GM23338 (cell line): Measurements from ENCODE around the gene MYO7B. TPM values are rescaled to one million over a fixed set of nuclear protein-coding genes. Genes with fewer than 3 reads are reported as not detected.

Experiments used
- ATAC-seq: fragments of 200-7000 bp; cut with Tn5 transposase; 3 replicates; pipeline ENCODE4 v1.9.1; 2020
- DNase-seq: peaks from one replicate; pipeline ENCODE4 v3.0.0-alpha.2; 2015; ENCODE audit warnings: low spot score
- H2AFZ ChIP-seq: fragments of 200-600 bp; sonication (generic); 2 replicates; pipeline ENCODE4 v1.8.0; 2016; ENCODE audit warnings: antibody characterized with exemption, mild to moderate bottlenecking, moderate library complexity
- H3F3A ChIP-seq: fragments of 200-600 bp; sonication (generic); replicated peaks from 2 replicates; pipeline ENCODE4 v1.8.0; 2017; ENCODE audit warnings: antibody characterized with exemption, mixed run types, low read depth
- H3K27ac ChIP-seq: fragments of 200-600 bp; sonication (generic); 2 replicates; pipeline ENCODE4 v1.6.1; 2016; ENCODE audit warnings: low read depth
- H3K27me3 ChIP-seq: fragments of 200-600 bp; sonication (generic); 2 replicates; pipeline ENCODE4 v1.8.0; 2016; ENCODE audit warnings: mild to moderate bottlenecking, mixed run types, moderate library complexity; ENCODE audit not compliant: insufficient read depth
- H3K36me3 ChIP-seq: fragments of 200-600 bp; sonication (generic); 2 replicates; pipeline ENCODE4 v1.8.0; 2016; ENCODE audit warnings: mild to moderate bottlenecking; ENCODE audit not compliant: insufficient read depth
- H3K4me1 ChIP-seq: fragments of 200-600 bp; sonication (generic); 2 replicates; pipeline ENCODE4 v1.8.0; 2016; ENCODE audit warnings: mild to moderate bottlenecking, moderate library complexity; ENCODE audit not compliant: insufficient read depth
- H3K4me2 ChIP-seq: fragments of 200-600 bp; sonication (generic); 2 replicates; pipeline ENCODE4 v1.7.1; 2017; ENCODE audit warnings: mixed run types
- H3K4me3 ChIP-seq: fragments of 200-600 bp; sonication (generic); 2 replicates; pipeline ENCODE4 v1.6.1; 2016; ENCODE audit warnings: mixed run types
- H3K79me2 ChIP-seq: fragments of 200-600 bp; sonication (generic); replicated peaks from 2 replicates; pipeline ENCODE4 v1.8.0; 2017; ENCODE audit warnings: mild to moderate bottlenecking; ENCODE audit not compliant: insufficient read depth
- H3K9me2 ChIP-seq: fragments of 200-600 bp; sonication (generic); 2 replicates; pipeline ENCODE4 v1.8.0; 2017; ENCODE audit not compliant: insufficient read depth
- H4K20me1 ChIP-seq: fragments of 200-600 bp; sonication (generic); replicated peaks from 2 replicates; pipeline ENCODE4 v1.8.0; 2017; ENCODE audit warnings: mild to moderate bottlenecking; ENCODE audit not compliant: insufficient read depth
- H3K27ac Mint-ChIP-seq: 2 replicates; pipeline ENCODE4 v1.8.0; 2020; ENCODE audit warnings: inconsistent platforms, mild to moderate bottlenecking, moderate library complexity, mixed read lengths
- H3K27me3 Mint-ChIP-seq: 3 replicates; pipeline ENCODE4 v1.8.0; 2022; ENCODE audit warnings: low read depth, mild to moderate bottlenecking, moderate library complexity, mixed read lengths, inconsistent platforms; ENCODE audit not compliant: insufficient read depth, poor library complexity
- H3K36me3 Mint-ChIP-seq: 3 replicates; pipeline ENCODE4 v1.8.0; 2021; ENCODE audit warnings: low read depth, mild to moderate bottlenecking, inconsistent platforms, moderate library complexity, mixed read lengths
- H3K4me1 Mint-ChIP-seq: 3 replicates; pipeline ENCODE4 v1.8.0; 2020; ENCODE audit warnings: mild to moderate bottlenecking, inconsistent platforms, mixed read lengths
- H3K4me3 Mint-ChIP-seq: 3 replicates; pipeline ENCODE4 v1.8.0; 2021; ENCODE audit warnings: moderate library complexity, mild to moderate bottlenecking, inconsistent platforms, mixed read lengths
- H3K9me3 Mint-ChIP-seq: 3 replicates; pipeline ENCODE4 v1.8.0; 2020; ENCODE audit warnings: moderate library complexity, mild to moderate bottlenecking, inconsistent platforms, mixed read lengths
- CREB1 ChIP-seq: fragments of 250-450 bp; sonication (Bioruptor Pico); IDR thresholded peaks from 2 replicates; pipeline ENCODE4 v1.5.0; 2020; ENCODE audit warnings: low read depth, mild to moderate bottlenecking, moderate library complexity
- CTCF ChIP-seq, 2 experiments: fragments of 200-600 bp in 1 of 2; sonication (generic) in 1 of 2; conservative IDR thresholded peaks; 2 replicates each; pipeline versions ENCODE4 v1.5.1 to v1.6.1; 2016 to 2017; ENCODE audit warnings: antibody characterized with exemption in 2 of 2, low read depth in 2 of 2, mild to moderate bottlenecking in 2 of 2, moderate library complexity in 1 of 2
- ETS1 ChIP-seq: IDR thresholded peaks from 2 replicates; pipeline ENCODE4 v1.6.1; 2016; ENCODE audit warnings: antibody characterized with exemption
- EZH2 ChIP-seq: fragments of 200-600 bp; sonication (generic); IDR thresholded peaks from one replicate; pipeline ENCODE4 v1.8.0; 2017; ENCODE audit warnings: antibody characterized with exemption, mild to moderate bottlenecking, low read depth; ENCODE audit not compliant: unreplicated experiment
- EZH2phosphoT487 ChIP-seq: fragments of 200-600 bp; sonication (generic); IDR thresholded peaks from one replicate; pipeline ENCODE4 v1.8.1; 2018; ENCODE audit warnings: antibody characterized with exemption; ENCODE audit not compliant: unreplicated experiment
- JUNB ChIP-seq: IDR thresholded peaks from one replicate; pipeline ENCODE4 v1.6.1; 2016; ENCODE audit warnings: antibody characterized with exemption; ENCODE audit not compliant: unreplicated experiment
- NANOG ChIP-seq: IDR thresholded peaks from 2 replicates; pipeline ENCODE4 v1.6.1; 2016; ENCODE audit warnings: antibody characterized with exemption, borderline replicate concordance
- POLR2AphosphoS5 ChIP-seq: IDR thresholded peaks from 2 replicates; pipeline ENCODE4 v1.6.1; 2016; ENCODE audit warnings: antibody characterized with exemption, low read depth
- REST ChIP-seq: IDR thresholded peaks from one replicate; pipeline ENCODE4 v1.6.1; 2018; ENCODE audit warnings: antibody characterized with exemption; ENCODE audit not compliant: unreplicated experiment
- STAT1 ChIP-seq: IDR thresholded peaks from one replicate; pipeline ENCODE4 v1.6.1; 2016; ENCODE audit warnings: antibody characterized with exemption; ENCODE audit not compliant: unreplicated experiment
- ZNF114 ChIP-seq: fragments of 250-450 bp; sonication (Bioruptor Pico); IDR thresholded peaks from 2 replicates; pipeline ENCODE4 v1.5.0; 2020; ENCODE audit warnings: mild to moderate bottlenecking, moderate library complexity
- ZNF331 ChIP-seq: fragments of 250-450 bp; sonication (Bioruptor Pico); IDR thresholded peaks from 2 replicates; pipeline ENCODE4 v1.5.0; 2020; ENCODE audit warnings: low read depth, mild to moderate bottlenecking, moderate library complexity
- ZNF462 ChIP-seq: fragments of 250-450 bp; sonication (Bioruptor Pico); IDR thresholded peaks from 2 replicates; pipeline ENCODE4 v1.5.0; 2020; ENCODE audit warnings: mild to moderate bottlenecking, moderate library complexity
- polyA plus RNA-seq: library from polyadenylated mRNA; unstranded; fragments of >200 nt; fragmentation: Nextera tagmentation; extraction: Ambion mirVana; gene quantifications from 2 replicates; pipeline ENCODE4 v1.2.1, GENCODE V29; 2016
- total RNA-seq: library from RNA; depleted of rRNA; stranded (reverse); fragments of >200 nt; shearing (Covaris generic); gene quantifications from 2 replicates; pipeline ENCODE4 v1.2.3, GENCODE V29; 2014

The MYO7B gene
- total and polyA plus RNA-seq, 2 experiments from 2014 or later, result not detected

GRCh38 chr2:127649100-127649611 is 113.7 kb downstream of the MYO7B start:
- peaks cover 9% of the 10 kb centered on the region for H3K4me1 Mint-ChIP-seq
- 0 out of 2 replicates have a peak overlapping the region, but pooled peaks have one; percentile 78 for H2AFZ ChIP-seq

More at GRCh38 chr2:127649100-127649611, 113.7 kb downstream of the MYO7B start:
- H3K4me1 ChIP-seq, result no peaks in the 10 kb centered on the region
- no peak overlapping the region for H3K27ac Mint-ChIP-seq
- H3K4me2 ChIP-seq, result no peak overlapping the region
- no peaks in the 10 kb centered on the region for H4K20me1 ChIP-seq
- no peaks in the 10 kb centered on the region for H3K9me2 ChIP-seq
- no peaks in the 10 kb centered on the region for H3K27me3 ChIP-seq
- H3K27me3 Mint-ChIP-seq, result peaks cover 21% of the 10 kb centered on the region
- no peak overlapping the region for H3K4me3 ChIP-seq
- H3F3A ChIP-seq, result no peaks in the 10 kb centered on the region
- H3K9me3 Mint-ChIP-seq, result no peaks in the 10 kb centered on the region
- H3K36me3 ChIP-seq, result no peaks in the 10 kb centered on the region
- TF ChIP-seq NANOG (no peak), REST (no peak), ZNF114 (CRISPR knock-in tag) (no peak), JUNB (no peak), POLR2AphosphoS5 (no peak), STAT1 (no peak), ETS1 (no peak), ZNF462 (CRISPR knock-in tag) (no peak), EZH2phosphoT487 (no peak), CREB1 (CRISPR knock-in tag) (no peak), EZH2 (no peak), CTCF (conservative IDR thresholded peaks at IDR 0.05; ENCODE audit: low read depth in 2 of 2) (no peak), ZNF331 (no peak)
- H3K36me3 Mint-ChIP-seq, result no peaks in the 10 kb centered on the region; the same call in 2 of the 3 replicates
- DNase-seq (no peak), ATAC-seq (peak; percentile 9)
- no peak overlapping the region for H3K27ac ChIP-seq
- H3K4me3 Mint-ChIP-seq, result no peak overlapping the region
- no peaks in the 10 kb centered on the region for H3K79me2 ChIP-seq
